Lung (tissue), 12 donors: ENCODE results near the gene UNC5C. TPM values are rescaled to one million over a fixed set of nuclear protein-coding genes. Genes with fewer than 3 reads are reported as not detected.

Source experiments
- ATAC-seq: fragments of 200-7000 bp; cut with Tn5 transposase; one replicate; pipeline ENCODE4 v1.9.1; 2020; ENCODE audit warnings: moderate number of reproducible peaks; ENCODE audit not compliant: insufficient read depth, low FRiP score
- DNase-seq, 3 donors: peaks; one replicate each; pipeline ENCODE4 v3.0.0-alpha.2; 2013 to 2017
- H3K27ac ChIP-seq, 2 donors: one replicate each; pipeline ENCODE4 v1.5.1; 2013; ENCODE audit warnings: mild to moderate bottlenecking in 2 of 2, moderate library complexity in 2 of 2, control low read depth in 1 of 2, inconsistent platforms in 1 of 2, low read depth in 1 of 2, low read length in 1 of 2
- H3K27me3 ChIP-seq, 3 donors: one replicate each; pipeline ENCODE4 v1.5.1; 2013; ENCODE audit warnings: low read length in 2 of 3; ENCODE audit not compliant: control insufficient read depth in 3 of 3, insufficient read depth in 3 of 3
- H3K36me3 ChIP-seq, 4 donors: one replicate each; pipeline ENCODE4 v1.5.1; 2013; ENCODE audit warnings: low read length in 4 of 4, mild to moderate bottlenecking in 1 of 4, moderate library complexity in 1 of 4; ENCODE audit not compliant: control insufficient read depth in 4 of 4, insufficient read depth in 4 of 4
- H3K4me1 ChIP-seq, 5 donors: one replicate each; pipeline ENCODE4 v1.5.1; 2013; ENCODE audit warnings: low read length in 5 of 5, mild to moderate bottlenecking in 2 of 5, moderate library complexity in 1 of 5; ENCODE audit not compliant: control insufficient read depth in 5 of 5, insufficient read depth in 5 of 5
- H3K4me3 ChIP-seq: one replicate; pipeline ENCODE4 v1.5.1; 2013; ENCODE audit warnings: mild to moderate bottlenecking, control low read depth, moderate library complexity
- H3K9ac ChIP-seq, 2 donors: one replicate each; pipeline ENCODE4 v1.5.1; 2013; ENCODE audit warnings: low read length in 2 of 2, control low read depth in 1 of 2; ENCODE audit not compliant: insufficient read depth in 1 of 2
- H3K9me3 ChIP-seq, 4 donors: one replicate each; pipeline ENCODE4 v1.5.1; 2013; ENCODE audit warnings: low read length in 3 of 4, mild to moderate bottlenecking in 1 of 4, moderate library complexity in 1 of 4; ENCODE audit not compliant: control insufficient read depth in 4 of 4, insufficient read depth in 3 of 4
- CTCF ChIP-seq: IDR thresholded peaks from 2 replicates; pipeline ENCODE4 v1.5.1; 2012; ENCODE audit warnings: mild to moderate bottlenecking; ENCODE audit errors: control extremely low read depth, extremely low read depth
- WGBS, 2 donors: extraction: QIAGEN DNeasy Blood & Tissue Kit; methylation state at CpG; one replicate each; pipeline ENCODE4 v1.1.7; 2013; 5-methylcytosine and 5-hydroxymethylcytosine counted together
- polyA plus RNA-seq, 2 donors: library from polyadenylated mRNA; stranded (reverse); fragments of 200-250 nt; gene quantifications; one replicate each; pipeline ENCODE4 v1.2.1, GENCODE V29; 2013
- total RNA-seq, 2 donors: library from RNA; depleted of rRNA in 1 of 2; stranded (reverse); fragments of >200 nt in 1 of 2; gene quantifications; one replicate each; pipeline ENCODE4 v1.2.1, GENCODE V29; 2014 to 2021
- donor health status: control.
- donor health status: control.
- donor health status: Bipolar disorder and iron deficiency.
- donor health status: healthy.
- donor health status: DM: yes; HTN: yes; CAD: no.

The UNC5C gene
- total and polyA plus RNA-seq, 4 donors = 0.55 to 27.9 (median 3.8) TPM

DNA sequence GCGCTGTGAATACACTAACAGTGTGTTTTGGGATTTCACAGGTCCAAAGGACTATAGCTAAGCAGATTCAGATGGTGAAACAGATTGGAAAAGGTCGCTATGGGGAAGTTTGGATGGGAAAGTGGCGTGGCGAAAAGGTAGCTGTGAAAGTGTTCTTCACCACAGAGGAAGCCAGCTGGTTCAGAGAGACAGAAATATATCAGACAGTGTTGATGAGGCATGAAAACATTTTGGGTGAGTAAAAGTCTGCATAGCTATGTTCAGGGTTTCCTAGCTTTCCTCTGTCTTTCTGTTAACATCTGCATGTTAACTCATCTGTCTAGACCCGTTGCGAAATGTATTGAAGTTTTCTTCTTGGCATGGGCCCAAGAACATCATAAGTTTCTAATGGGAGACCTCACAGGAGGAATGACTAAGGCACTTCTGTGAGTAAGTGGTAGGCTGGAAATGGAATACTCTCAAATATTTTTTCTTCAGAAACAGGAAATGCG, 418.9 kb downstream of the UNC5C start:
- no peak for TF ChIP-seq CTCF
- 25 to 37% methylated on average over 7 of the region's 7 CpGs for WGBS, 2 donors
- Histone ChIP-seq H3K27ac (no peak overlapping the region), H3K27me3 (no peaks in the 10 kb centered on the region), H3K36me3 (no peaks in the 10 kb centered on the region), H3K9me3 (no peaks in the 10 kb centered on the region), H3K9ac (no peak overlapping the region), H3K4me3 (no peak overlapping the region), H3K4me1 (peaks cover 0 to 10% (median 3%) of the 10 kb centered on the region in 5 donors)
- DNase-seq (peak; percentile 60 to 94 (median 89)), ATAC-seq (peak; percentile 64)

DNA sequence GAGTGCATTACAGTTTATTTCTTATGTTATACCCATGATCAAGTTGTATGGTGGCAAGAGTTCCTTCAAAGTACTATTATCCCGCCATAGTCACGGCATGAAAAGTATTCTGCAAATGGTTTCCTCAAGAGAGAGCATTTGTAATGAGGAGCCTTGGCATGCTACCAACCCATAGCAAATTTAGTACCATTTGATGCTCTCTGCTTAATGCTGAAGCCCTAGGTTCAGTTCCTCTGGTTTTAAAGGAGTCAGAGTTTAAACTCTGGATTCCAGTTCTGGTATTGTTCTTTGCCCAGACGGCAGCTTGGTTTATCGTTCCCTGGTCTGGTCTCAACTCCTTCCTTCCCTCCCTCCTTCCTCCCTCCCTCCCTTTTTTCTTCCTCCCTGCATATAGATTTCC, 419.7 kb downstream of the UNC5C start:
- Histone ChIP-seq H3K4me1 (peaks cover 0 to 10% (median 3%) of the 10 kb centered on the region in 5 donors), H3K9me3 (no peaks in the 10 kb centered on the region), H3K27me3 (no peaks in the 10 kb centered on the region), H3K36me3 (no peaks in the 10 kb centered on the region), H3K27ac (no peak overlapping the region), H3K4me3 (no peak overlapping the region), H3K9ac (no peak overlapping the region)
- DNase-seq = peak in 1 of 3 donors; percentile 25
- TF ChIP-seq CTCF = no peak
- WGBS, 2 donors = 55 to 67% methylated on average over 4 of the region's 4 CpGs
- ATAC-seq = no peak

- Histone ChIP-seq H3K27ac (no peak overlapping the region), H3K27me3 (no peaks in the 10 kb centered on the region), H3K9ac (no peak overlapping the region), H3K4me3 (no peak overlapping the region), H3K9me3 (no peaks in the 10 kb centered on the region), H3K36me3 (no peaks in the 10 kb centered on the region), H3K4me1 (peaks cover 0 to 8% (median 3%) of the 10 kb centered on the region in 5 donors)
- no peak for TF ChIP-seq CTCF
- peak; percentile 28 to 75 (median 68) for DNase-seq
- 60 to 61% methylated on average over 4 of the region's 4 CpGs for WGBS, 2 donors
- no peak for ATAC-seq
Measured at GRCh38 chr4:95124906-95125504, 423.8 kb downstream of the UNC5C start.
